Stimulated activated memory B cell treated with anti-CD40 and anti-IgM and Interleukin-4, amounts not matched to agents 10 μg/mL and 1 μg/mL and 100 μg/mL, for 72 hours (primary cell): ENCODE measurements around the gene SLC22A5.
A peak's percentile ranks its signal among the peaks of the same experiment; 100 is the strongest.

Experiments used
- ATAC-seq: fragments of 150-1000 bp; cut with Tn5 transposase; 2 replicates; pipeline ENCODE4 v1.10.0; 2021
- H3K27ac Mint-ChIP-seq: one replicate; pipeline ENCODE4 v1.8.0; 2022; ENCODE audit warnings: mild to moderate bottlenecking, mixed read lengths
- H3K27me3 Mint-ChIP-seq: one replicate; pipeline ENCODE4 v1.8.0; 2022; ENCODE audit warnings: mixed read lengths
- H3K36me3 Mint-ChIP-seq: one replicate; pipeline ENCODE4 v1.8.0; 2022; ENCODE audit warnings: mixed read lengths
- H3K4me1 Mint-ChIP-seq: one replicate; pipeline ENCODE4 v1.8.0; 2022; ENCODE audit warnings: mixed read lengths
- H3K4me3 Mint-ChIP-seq: one replicate; pipeline ENCODE4 v1.8.0; 2022; ENCODE audit warnings: mild to moderate bottlenecking, moderate library complexity, mixed read lengths
- H3K9me3 Mint-ChIP-seq: one replicate; pipeline ENCODE4 v1.8.0; 2022; ENCODE audit warnings: mixed read lengths

SLC22A5 gene

GRCh38 chr5:132376694-132377641, 7.5 kb downstream of the SLC22A5 start:
- Mint-ChIP-seq H3K27me3 (no peaks in the 10 kb centered on the region), H3K4me3 (no peak overlapping the region), H3K36me3 (peaks cover 11% of the 10 kb centered on the region), H3K4me1 (no peaks in the 10 kb centered on the region), H3K9me3 (no peaks in the 10 kb centered on the region), H3K27ac (no peak overlapping the region)
- no peak for ATAC-seq

GRCh38 chr5:132377738-132378137, 8.2 kb downstream of the SLC22A5 start:
- H3K27ac Mint-ChIP-seq, result no peak overlapping the region
- no peaks in the 10 kb centered on the region for H3K9me3 Mint-ChIP-seq
- H3K36me3 Mint-ChIP-seq, result peaks cover 11% of the 10 kb centered on the region
- H3K4me1 Mint-ChIP-seq, result no peaks in the 10 kb centered on the region
- ATAC-seq, result no peak
- H3K4me3 Mint-ChIP-seq, result no peak overlapping the region
- no peaks in the 10 kb centered on the region for H3K27me3 Mint-ChIP-seq

GRCh38 chr5:132378580-132378979, 9.1 kb downstream of the SLC22A5 start:
- Mint-ChIP-seq H3K36me3 (peaks cover 11% of the 10 kb centered on the region), H3K4me1 (no peaks in the 10 kb centered on the region), H3K27me3 (no peaks in the 10 kb centered on the region), H3K9me3 (no peaks in the 10 kb centered on the region), H3K27ac (no peak overlapping the region), H3K4me3 (no peak overlapping the region)
- no peak for ATAC-seq

GRCh38 chr5:132380047-132380446, 10.5 kb downstream of the SLC22A5 start:
- ATAC-seq, result no peak
- Mint-ChIP-seq H3K4me3 (no peak overlapping the region), H3K36me3 (peaks cover 11% of the 10 kb centered on the region), H3K4me1 (peaks cover under 1% of the 10 kb centered on the region), H3K27me3 (no peaks in the 10 kb centered on the region), H3K9me3 (no peaks in the 10 kb centered on the region), H3K27ac (no peak overlapping the region)

GRCh38 chr5:132380741-132381140, 11.2 kb downstream of the SLC22A5 start:
- H3K9me3 Mint-ChIP-seq, result no peaks in the 10 kb centered on the region
- H3K4me3 Mint-ChIP-seq, result no peak overlapping the region
- no peak for ATAC-seq
- H3K27me3 Mint-ChIP-seq, result no peaks in the 10 kb centered on the region
- H3K27ac Mint-ChIP-seq, result no peak overlapping the region
- H3K4me1 Mint-ChIP-seq, result peaks cover 7% of the 10 kb centered on the region
- peaks cover 11% of the 10 kb centered on the region for H3K36me3 Mint-ChIP-seq

- H3K4me3 Mint-ChIP-seq, result no peak overlapping the region
- H3K4me1 Mint-ChIP-seq, result peaks cover 15% of the 10 kb centered on the region
- H3K27ac Mint-ChIP-seq, result no peak overlapping the region
- H3K27me3 Mint-ChIP-seq, result no peaks in the 10 kb centered on the region
- ATAC-seq, result no peak
- H3K36me3 Mint-ChIP-seq, result peaks cover 11% of the 10 kb centered on the region
- H3K9me3 Mint-ChIP-seq, result no peaks in the 10 kb centered on the region
These were observed 12.1 kb downstream of the SLC22A5 start for GRCh38 chr5:132381614-132382013.

- peaks cover 11% of the 10 kb centered on the region for H3K36me3 Mint-ChIP-seq
- no peaks in the 10 kb centered on the region for H3K27me3 Mint-ChIP-seq
- no peak overlapping the region for H3K27ac Mint-ChIP-seq
These were observed 13.8 kb downstream of the SLC22A5 start for GRCh38 chr5:132383261-132383660.

GRCh38 chr5:132383984-132384383, 14.5 kb downstream of the SLC22A5 start:
- no peak for ATAC-seq
- Mint-ChIP-seq H3K4me3 (no peak overlapping the region), H3K27ac (no peak overlapping the region)

More at GRCh38 chr5:132383261-132383660, 13.8 kb downstream of the SLC22A5 start:
- no peak for ATAC-seq
- Mint-ChIP-seq H3K4me3 (no peak overlapping the region), H3K4me1 (peaks cover 29% of the 10 kb centered on the region), H3K9me3 (no peaks in the 10 kb centered on the region)

GRCh38 chr5:132384506-132385050, 15.1 kb downstream of the SLC22A5 start:
- Mint-ChIP-seq H3K4me3 (no peak overlapping the region), H3K36me3 (peaks cover 11% of the 10 kb centered on the region), H3K4me1 (peaks cover 29% of the 10 kb centered on the region), H3K27me3 (no peaks in the 10 kb centered on the region), H3K27ac (no peak overlapping the region), H3K9me3 (no peaks in the 10 kb centered on the region)
- ATAC-seq, result no peak

More at GRCh38 chr5:132383984-132384383, 14.5 kb downstream of the SLC22A5 start:
- no peaks in the 10 kb centered on the region for H3K27me3 Mint-ChIP-seq
- peaks cover 29% of the 10 kb centered on the region for H3K4me1 Mint-ChIP-seq
- H3K9me3 Mint-ChIP-seq, result no peaks in the 10 kb centered on the region
- H3K36me3 Mint-ChIP-seq, result peaks cover 11% of the 10 kb centered on the region

- H3K27ac Mint-ChIP-seq, result peak overlapping the region; percentile 56
- no peaks in the 10 kb centered on the region for H3K9me3 Mint-ChIP-seq
- H3K4me1 Mint-ChIP-seq, result peaks cover 29% of the 10 kb centered on the region
- no peak overlapping the region for H3K4me3 Mint-ChIP-seq
- H3K36me3 Mint-ChIP-seq, result peaks cover 2% of the 10 kb centered on the region
- ATAC-seq, result peak; percentile 84
- H3K27me3 Mint-ChIP-seq, result no peaks in the 10 kb centered on the region
These were observed 16.0 kb downstream of the SLC22A5 start for GRCh38 chr5:132385326-132386105.

- peak; percentile 88 for ATAC-seq
- Mint-ChIP-seq H3K27me3 (no peaks in the 10 kb centered on the region), H3K4me1 (peaks cover 29% of the 10 kb centered on the region), H3K36me3 (no peaks in the 10 kb centered on the region), H3K27ac (peak overlapping the region; percentile 16), H3K4me3 (no peak overlapping the region), H3K9me3 (no peaks in the 10 kb centered on the region)
These were observed 17.3 kb downstream of the SLC22A5 start for GRCh38 chr5:132386644-132387286.

GRCh38 chr5:132387640-132388117, 18.2 kb downstream of the SLC22A5 start:
- Mint-ChIP-seq H3K4me1 (peaks cover 29% of the 10 kb centered on the region), H3K27ac (no peak overlapping the region), H3K4me3 (no peak overlapping the region), H3K27me3 (no peaks in the 10 kb centered on the region), H3K36me3 (no peaks in the 10 kb centered on the region), H3K9me3 (no peaks in the 10 kb centered on the region)
- ATAC-seq, result no peak

- H3K27me3 Mint-ChIP-seq, result no peaks in the 10 kb centered on the region
- no peak overlapping the region for H3K4me3 Mint-ChIP-seq
- H3K27ac Mint-ChIP-seq, result no peak overlapping the region
- no peak for ATAC-seq
- H3K36me3 Mint-ChIP-seq, result peaks cover 4% of the 10 kb centered on the region
- no peaks in the 10 kb centered on the region for H3K9me3 Mint-ChIP-seq
- peaks cover 29% of the 10 kb centered on the region for H3K4me1 Mint-ChIP-seq
These were observed 18.9 kb downstream of the SLC22A5 start for GRCh38 chr5:132388244-132389050.

GRCh38 chr5:132389051-132389331, 19.5 kb downstream of the SLC22A5 start:
- ATAC-seq, result no peak
- Mint-ChIP-seq H3K36me3 (peaks cover 6% of the 10 kb centered on the region), H3K9me3 (no peaks in the 10 kb centered on the region), H3K4me1 (peaks cover 29% of the 10 kb centered on the region), H3K27ac (no peak overlapping the region), H3K27me3 (no peaks in the 10 kb centered on the region), H3K4me3 (no peak overlapping the region)
